GM21717 (cell line): Measurements from ENCODE around the gene LAX1.
"Not testable (repeated sequence)": the region's sequence is repeated elsewhere in the genome, so short reads cannot be mapped to it uniquely, and the experiment has no call there.

Source experiments
- ATAC-seq: cut with Tn5 transposase; IDR thresholded peaks from one replicate; pipeline ENCODE4 v1.9.1; 2021; ENCODE audit warnings: mild to moderate bottlenecking, moderate library complexity; ENCODE audit not compliant: unreplicated experiment

The LAX1 gene

GRCh38 chr1:203768256-203768655 lies 3.3 kb downstream of the LAX1 start:
- no peak for ATAC-seq

GRCh38 chr1:203769505-203770343 lies 4.7 kb downstream of the LAX1 start:
- ATAC-seq, result no peak

GRCh38 chr1:203771901-203772301 lies 6.9 kb downstream of the LAX1 start:
- no peak for ATAC-seq

GRCh38 chr1:203772836-203773235 lies 7.9 kb downstream of the LAX1 start:
- no peak for ATAC-seq

- no peak for ATAC-seq
These were observed 11.7 kb downstream of the LAX1 start for GRCh38 chr1:203776636-203777035.

GRCh38 chr1:203777596-203777995 lies 12.6 kb downstream of the LAX1 start:
- no peak for ATAC-seq

GRCh38 chr1:203778146-203778545 lies 13.2 kb downstream of the LAX1 start:
- no peak for ATAC-seq

GRCh38 chr1:203778789-203779188 lies 13.8 kb downstream of the LAX1 start:
- ATAC-seq, result no peak

GRCh38 chr1:203781962-203782361 lies 17.0 kb downstream of the LAX1 start:
- no peak for ATAC-seq

- no peak for ATAC-seq
These were observed 25.0 kb downstream of the LAX1 start for GRCh38 chr1:203789966-203790365.

- ATAC-seq, result no peak
These were observed 26.5 kb downstream of the LAX1 start for GRCh38 chr1:203791498-203791897.

GRCh38 chr1:203792486-203792885 lies 27.5 kb downstream of the LAX1 start:
- no peak for ATAC-seq

- ATAC-seq, result not testable (repeated sequence)
These were observed 28.6 kb downstream of the LAX1 start for GRCh38 chr1:203793561-203793960.

GRCh38 chr1:203794764-203795440 lies 29.9 kb downstream of the LAX1 start:
- no peak for ATAC-seq

- ATAC-seq, result peak; percentile 94
These were observed 30.7 kb downstream of the LAX1 start, which contains the start of the genes ZBED6 and ZC3H11A for GRCh38 chr1:203795441-203796235. Gene ZBED6, plus strand, starts transcription at chr1:203795623. Its CDS starts 1,900 bp downstream, at chr1:203797523. Gene ZC3H11A, plus strand, starts transcription at chr1:203795623. Its CDS starts 21,448 bp downstream, at chr1:203817071.

GRCh38 chr1:203796236-203796605 lies 31.2 kb downstream of the LAX1 start:
- no peak for ATAC-seq

GRCh38 chr1:203797216-203797615 lies 32.2 kb downstream of the LAX1 start:
- ATAC-seq, result no peak

- ATAC-seq, result no peak
These were observed 33.1 kb downstream of the LAX1 start for GRCh38 chr1:203797948-203798655.

- no peak for ATAC-seq
These were observed 34.2 kb downstream of the LAX1 start for GRCh38 chr1:203799157-203799556.

GRCh38 chr1:203799971-203800370 lies 35.0 kb downstream of the LAX1 start:
- ATAC-seq, result no peak

GRCh38 chr1:203805689-203806088 lies 40.7 kb downstream of the LAX1 start:
- no peak for ATAC-seq
